Duodenal mucosa (tissue), 2 donors: ENCODE data around the gene KIF1A.
"Not testable (repeated sequence)": the region's sequence is repeated elsewhere in the genome, so short reads cannot be mapped to it uniquely, and the experiment has no call there.

Experiments
- H3K27ac ChIP-seq: one replicate; pipeline ENCODE4 v1.7.0; 2013; ENCODE audit warnings: low read depth, low read length
- H3K27me3 ChIP-seq, 2 donors: one replicate each; pipeline ENCODE4 v1.7.0; 2013; ENCODE audit warnings: low read length in 2 of 2, control low read depth in 1 of 2; ENCODE audit not compliant: insufficient read depth in 2 of 2, control insufficient read depth in 1 of 2
- H3K36me3 ChIP-seq, 2 donors: one replicate each; pipeline ENCODE4 v1.7.0; 2013; ENCODE audit warnings: low read length in 2 of 2, control low read depth in 1 of 2; ENCODE audit not compliant: insufficient read depth in 2 of 2, control insufficient read depth in 1 of 2
- H3K4me1 ChIP-seq, 2 donors: one replicate each; pipeline ENCODE4 v1.7.0; 2013; ENCODE audit warnings: low read length in 2 of 2, control low read depth in 1 of 2; ENCODE audit not compliant: insufficient read depth in 2 of 2, control insufficient read depth in 1 of 2
- H3K4me3 ChIP-seq, 2 donors: one replicate each; pipeline ENCODE4 v1.7.0; 2013; ENCODE audit warnings: low read length in 2 of 2, low read depth in 1 of 2
- H3K9ac ChIP-seq, 2 donors: one replicate each; pipeline ENCODE4 v1.7.0; 2013; ENCODE audit warnings: low read length in 2 of 2, low read depth in 1 of 2
- H3K9me3 ChIP-seq, 2 donors: one replicate each; pipeline ENCODE4 v1.7.0; 2013; ENCODE audit warnings: low read length in 2 of 2, control low read depth in 1 of 2; ENCODE audit not compliant: control insufficient read depth in 1 of 2

The KIF1A gene

GRCh38 chr2:240691631-240692420 lies 128.2 kb downstream of the KIF1A start, which contains the start of gene AQP12A:
AQP12A (plus strand) TSS chr2:240691866; CDS start chr2:240691914, 48 bp downstream.
- H3K9ac ChIP-seq, H3K27me3 ChIP-seq, H3K9me3 ChIP-seq, H3K4me3 ChIP-seq, H3K36me3 ChIP-seq, H3K27ac ChIP-seq: not testable (repeated sequence)
- peaks cover 2 to 12% of the 10 kb centered on the region in 2 donors for H3K4me1 ChIP-seq

GRCh38 chr2:240691075-240691427 lies 129.0 kb downstream of the KIF1A start:
- H3K4me3 ChIP-seq, H3K9ac ChIP-seq, H3K27me3 ChIP-seq, H3K36me3 ChIP-seq, H3K9me3 ChIP-seq, H3K27ac ChIP-seq: not testable (repeated sequence)
- H3K4me1 ChIP-seq = peaks cover 10 to 19% of the 10 kb centered on the region in 2 donors

GRCh38 chr2:240690421-240691074 lies 129.5 kb downstream of the KIF1A start:
- H3K9ac ChIP-seq = peak overlapping the region; percentile 43 to 57
- peak overlapping the region; percentile 47 to 57 for H3K4me3 ChIP-seq
- not testable (repeated sequence) for H3K36me3 ChIP-seq, H3K9me3 ChIP-seq, H3K27ac ChIP-seq, H3K27me3 ChIP-seq
- H3K4me1 ChIP-seq = peaks cover 15 to 24% of the 10 kb centered on the region in 2 donors

- H3K9ac ChIP-seq = peak overlapping the region; percentile 43 to 57
- H3K4me3 ChIP-seq = no peak overlapping the region
- no peak overlapping the region for H3K27ac ChIP-seq
- H3K36me3 ChIP-seq = no peaks in the 10 kb centered on the region
- H3K9me3 ChIP-seq = no peaks in the 10 kb centered on the region
- H3K4me1 ChIP-seq = peaks cover 15 to 24% of the 10 kb centered on the region in 2 donors
- no peaks in the 10 kb centered on the region for H3K27me3 ChIP-seq
These were observed 130.0 kb downstream of the KIF1A start for GRCh38 chr2:240689975-240690374.

GRCh38 chr2:240688553-240688919 lies 131.5 kb downstream of the KIF1A start:
- H3K27ac ChIP-seq = no peak overlapping the region
- no peaks in the 10 kb centered on the region for H3K36me3 ChIP-seq
- H3K27me3 ChIP-seq = no peaks in the 10 kb centered on the region
- peaks cover 15 to 26% of the 10 kb centered on the region in 2 donors for H3K4me1 ChIP-seq
- H3K9me3 ChIP-seq = no peaks in the 10 kb centered on the region
- H3K9ac ChIP-seq = no peak overlapping the region
- H3K4me3 ChIP-seq = no peak overlapping the region

GRCh38 chr2:240687741-240688552 lies 132.1 kb downstream of the KIF1A start:
- Histone ChIP-seq H3K9ac (no peak overlapping the region), H3K27ac (no peak overlapping the region), H3K27me3 (no peaks in the 10 kb centered on the region), H3K4me3 (no peak overlapping the region), H3K9me3 (no peaks in the 10 kb centered on the region), H3K36me3 (no peaks in the 10 kb centered on the region), H3K4me1 (peaks cover 15 to 26% of the 10 kb centered on the region in 2 donors)

- no peak overlapping the region for H3K4me3 ChIP-seq
- no peaks in the 10 kb centered on the region for H3K9me3 ChIP-seq
- no peak overlapping the region for H3K9ac ChIP-seq
- no peaks in the 10 kb centered on the region for H3K36me3 ChIP-seq
- H3K27ac ChIP-seq = no peak overlapping the region
- H3K4me1 ChIP-seq = peaks cover 15 to 26% of the 10 kb centered on the region in 2 donors
- no peaks in the 10 kb centered on the region for H3K27me3 ChIP-seq
These were observed 132.8 kb downstream of the KIF1A start for GRCh38 chr2:240687045-240687740.

GRCh38 chr2:240686460-240686859 lies 133.6 kb downstream of the KIF1A start:
- Histone ChIP-seq H3K36me3 (no peaks in the 10 kb centered on the region), H3K9me3 (no peaks in the 10 kb centered on the region), H3K27ac (no peak overlapping the region), H3K27me3 (no peaks in the 10 kb centered on the region), H3K4me3 (no peak overlapping the region), H3K4me1 (peaks cover 15 to 26% of the 10 kb centered on the region in 2 donors), H3K9ac (peak overlapping the region in 1 of 2 donors; percentile 25)

- Histone ChIP-seq H3K27me3 (no peaks in the 10 kb centered on the region), H3K4me3 (no peak overlapping the region), H3K36me3 (no peaks in the 10 kb centered on the region), H3K9ac (peak overlapping the region in 1 of 2 donors; percentile 25), H3K9me3 (no peaks in the 10 kb centered on the region), H3K4me1 (peaks cover 15 to 26% of the 10 kb centered on the region in 2 donors), H3K27ac (no peak overlapping the region)
These were observed 134.1 kb downstream of the KIF1A start for GRCh38 chr2:240685771-240686371.
